ENCODE measurements around the gene TAF8. TPM values are rescaled to one million over a fixed set of nuclear protein-coding genes. Genes with fewer than 3 reads are reported as not detected.

Gene TAF8
- total RNA-seq, 1 donor from 2014 or later = 21.9 TPM

GRCh38 chr6:42113936-42114636 lies 63.8 kb downstream of the TAF8 start:
- DNase-seq (ENCODE audit: low spot score) = no peak
- Mint-ChIP-seq H3K36me3 (ENCODE audit: low read depth, unreplicated experiment) (no peaks in the 10 kb centered on the region), H3K4me1 (ENCODE audit: unreplicated experiment) (peaks cover 3% of the 10 kb centered on the region), H3K9me3 (ENCODE audit: unreplicated experiment) (no peaks in the 10 kb centered on the region), H3K27me3 (ENCODE audit: unreplicated experiment) (peaks cover 2% of the 10 kb centered on the region), H3K4me3 (ENCODE audit: unreplicated experiment) (no peak overlapping the region), H3K27ac (ENCODE audit: unreplicated experiment) (no peak overlapping the region)
- no peak for TF ChIP-seq CTCF (IDR thresholded peaks at IDR 0.05; ENCODE audit: unreplicated experiment)

- Mint-ChIP-seq H3K36me3 (ENCODE audit: low read depth, unreplicated experiment) (no peaks in the 10 kb centered on the region), H3K4me3 (ENCODE audit: unreplicated experiment) (no peak overlapping the region), H3K4me1 (ENCODE audit: unreplicated experiment) (peaks cover 3% of the 10 kb centered on the region), H3K9me3 (ENCODE audit: unreplicated experiment) (no peaks in the 10 kb centered on the region), H3K27ac (ENCODE audit: unreplicated experiment) (no peak overlapping the region), H3K27me3 (ENCODE audit: unreplicated experiment) (peaks cover 2% of the 10 kb centered on the region)
- DNase-seq (ENCODE audit: low spot score) = no peak
- no peak for TF ChIP-seq CTCF (IDR thresholded peaks at IDR 0.05; ENCODE audit: unreplicated experiment)
Observed at GRCh38 chr6:42117843-42118161, 67.5 kb downstream of the TAF8 start.

- Mint-ChIP-seq H3K9me3 (ENCODE audit: unreplicated experiment) (no peaks in the 10 kb centered on the region), H3K4me3 (ENCODE audit: unreplicated experiment) (no peak overlapping the region), H3K4me1 (ENCODE audit: unreplicated experiment) (peaks cover 3% of the 10 kb centered on the region), H3K27me3 (ENCODE audit: unreplicated experiment) (peaks cover 2% of the 10 kb centered on the region), H3K27ac (ENCODE audit: unreplicated experiment) (no peak overlapping the region), H3K36me3 (ENCODE audit: low read depth, unreplicated experiment) (no peaks in the 10 kb centered on the region)
- no peak for DNase-seq (ENCODE audit: low spot score)
- no peak for TF ChIP-seq CTCF (IDR thresholded peaks at IDR 0.05; ENCODE audit: unreplicated experiment)
Observed at GRCh38 chr6:42118162-42119001, 68.1 kb downstream of the TAF8 start.

GRCh38 chr6:42120895-42121865 lies 70.9 kb downstream of the TAF8 start:
- DNase-seq (ENCODE audit: low spot score) = no peak
- no peaks in the 10 kb centered on the region for H3K36me3 Mint-ChIP-seq (ENCODE audit: low read depth, unreplicated experiment)
- H3K4me3 Mint-ChIP-seq (ENCODE audit: unreplicated experiment) = no peak overlapping the region
- no peaks in the 10 kb centered on the region for H3K9me3 Mint-ChIP-seq (ENCODE audit: unreplicated experiment)
- no peak for TF ChIP-seq CTCF (IDR thresholded peaks at IDR 0.05; ENCODE audit: unreplicated experiment)
- peaks cover 5% of the 10 kb centered on the region for H3K27me3 Mint-ChIP-seq (ENCODE audit: unreplicated experiment)
- H3K27ac Mint-ChIP-seq (ENCODE audit: unreplicated experiment) = no peak overlapping the region
- H3K4me1 Mint-ChIP-seq (ENCODE audit: unreplicated experiment) = peaks cover 6% of the 10 kb centered on the region
